Measurements from ENCODE around the gene GBGT1.
A peak's percentile ranks its signal among the peaks of the same experiment; 100 is the strongest.

Gene GBGT1

DNA sequence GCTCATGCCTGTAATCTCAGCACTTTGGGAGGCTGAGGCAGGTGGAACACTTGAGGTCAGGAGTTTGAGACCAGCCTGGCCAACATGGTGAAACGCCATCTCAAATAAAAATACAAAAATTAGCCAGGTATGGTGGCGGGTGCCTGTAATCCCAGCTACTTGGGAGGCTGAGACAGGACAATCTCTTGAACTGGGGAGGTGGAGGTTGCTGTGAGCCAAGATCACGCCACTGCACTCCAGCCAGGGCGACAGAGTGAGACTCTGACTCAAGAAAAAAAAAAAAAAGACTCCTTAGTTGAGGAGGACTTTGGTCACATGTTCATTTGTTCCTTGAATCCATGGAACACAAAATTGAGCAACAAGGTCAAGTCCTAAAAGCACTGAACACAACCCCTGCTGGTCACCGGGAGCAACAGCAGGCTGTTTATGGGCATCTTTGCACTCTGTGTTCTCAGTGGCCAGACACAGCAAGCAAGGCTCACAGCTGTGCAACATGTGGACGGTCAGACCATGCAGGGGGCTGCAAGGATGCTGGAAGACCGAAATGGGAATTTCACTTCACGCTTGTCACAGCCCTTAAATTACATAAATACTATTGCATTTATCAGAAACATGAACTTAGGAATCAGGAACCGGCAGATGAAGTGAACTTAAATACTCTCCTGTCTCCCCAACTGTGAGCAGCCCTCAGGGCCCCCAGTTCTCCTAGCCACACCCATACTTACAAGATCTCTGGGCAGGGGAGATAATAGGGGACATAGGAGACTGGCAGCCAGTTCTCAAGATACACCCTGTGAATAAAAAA, 2.8 kb downstream of the GBGT1 start:
- peak; percentile 59 for DNase-seq

DNA sequence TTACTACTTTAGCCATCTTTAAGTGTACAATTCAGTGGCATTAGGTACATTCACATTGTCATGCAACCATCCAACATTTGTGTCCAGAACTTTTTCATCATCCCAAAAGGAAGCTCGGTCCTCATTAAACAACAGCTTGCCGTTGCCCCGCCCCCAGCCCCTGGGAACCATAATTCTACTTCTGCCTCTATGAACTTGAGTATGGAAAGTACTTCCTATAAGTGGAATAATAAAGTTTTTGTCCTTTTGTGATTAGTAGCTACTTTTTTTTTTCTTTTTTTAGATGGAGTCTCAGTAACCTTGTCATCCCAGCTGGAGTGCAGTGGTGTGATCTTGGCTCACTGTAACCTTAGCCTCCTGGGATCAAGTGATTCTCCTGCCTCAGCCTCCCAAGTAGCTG, 5.0 kb downstream of the GBGT1 start:
- no peak for DNase-seq

DNA sequence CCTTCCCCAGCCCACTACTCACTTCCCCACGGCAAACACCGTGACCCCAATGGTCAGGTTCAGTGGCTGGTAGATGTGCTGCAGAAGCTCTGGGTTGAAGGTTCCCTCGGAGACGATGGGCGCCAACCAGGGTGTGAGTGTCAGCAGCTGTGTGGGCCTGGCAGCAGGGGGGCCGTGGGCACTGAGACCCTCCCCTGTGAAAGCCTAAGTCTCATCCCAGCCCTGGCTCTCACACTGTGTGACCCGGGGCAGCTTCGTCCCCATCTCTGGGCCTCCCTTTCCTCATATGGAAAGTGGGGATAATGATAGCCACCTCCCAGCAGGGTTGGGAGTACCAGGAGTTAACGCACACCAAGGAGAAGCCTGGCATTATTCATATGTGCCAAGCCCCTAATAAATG, 8.6 kb downstream of the GBGT1 start:
- no peak for DNase-seq

DNA sequence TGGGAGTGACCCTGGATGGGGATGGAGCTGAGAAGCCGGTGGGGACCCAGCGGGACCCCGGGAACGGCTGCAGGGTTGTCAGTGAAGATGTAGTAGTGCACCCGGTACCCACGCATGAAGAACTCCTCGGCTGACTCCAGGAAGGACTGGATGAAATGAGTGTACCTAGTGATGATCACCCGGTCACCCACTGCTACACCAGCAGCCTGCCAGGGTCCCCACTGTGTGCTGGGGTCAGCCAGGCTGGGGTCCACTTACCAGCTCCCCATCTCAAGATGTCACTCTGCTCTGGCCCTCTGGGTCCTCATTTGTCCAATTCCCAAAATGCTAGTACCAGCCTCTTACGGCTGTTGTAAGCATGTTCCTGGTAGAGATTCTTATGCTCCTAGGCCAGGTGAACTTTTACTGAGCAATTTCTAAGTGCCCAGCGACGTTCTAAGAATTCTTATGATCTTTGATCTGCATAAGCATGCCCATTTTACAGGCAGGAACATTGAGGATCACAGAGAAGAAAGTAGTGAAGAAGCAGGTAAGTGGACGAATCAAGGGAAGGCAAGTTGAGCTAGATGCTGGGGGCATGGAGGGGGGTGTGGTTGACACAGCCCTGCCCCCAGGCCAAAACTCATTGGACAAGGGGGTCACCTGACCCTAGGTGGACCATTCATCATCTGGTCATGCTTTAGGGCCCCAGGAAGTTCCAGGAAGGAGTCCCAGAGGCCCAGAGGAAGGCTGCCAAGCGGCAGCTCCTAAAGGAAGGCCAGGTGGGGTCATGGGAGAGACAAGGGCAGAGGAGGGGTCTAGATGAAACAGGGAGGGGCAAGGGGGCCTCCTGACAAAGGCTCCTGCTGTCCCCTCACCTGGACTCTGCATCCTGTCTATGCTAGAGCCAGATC, 9.4 kb downstream of the GBGT1 start:
- no peak for DNase-seq

DNA sequence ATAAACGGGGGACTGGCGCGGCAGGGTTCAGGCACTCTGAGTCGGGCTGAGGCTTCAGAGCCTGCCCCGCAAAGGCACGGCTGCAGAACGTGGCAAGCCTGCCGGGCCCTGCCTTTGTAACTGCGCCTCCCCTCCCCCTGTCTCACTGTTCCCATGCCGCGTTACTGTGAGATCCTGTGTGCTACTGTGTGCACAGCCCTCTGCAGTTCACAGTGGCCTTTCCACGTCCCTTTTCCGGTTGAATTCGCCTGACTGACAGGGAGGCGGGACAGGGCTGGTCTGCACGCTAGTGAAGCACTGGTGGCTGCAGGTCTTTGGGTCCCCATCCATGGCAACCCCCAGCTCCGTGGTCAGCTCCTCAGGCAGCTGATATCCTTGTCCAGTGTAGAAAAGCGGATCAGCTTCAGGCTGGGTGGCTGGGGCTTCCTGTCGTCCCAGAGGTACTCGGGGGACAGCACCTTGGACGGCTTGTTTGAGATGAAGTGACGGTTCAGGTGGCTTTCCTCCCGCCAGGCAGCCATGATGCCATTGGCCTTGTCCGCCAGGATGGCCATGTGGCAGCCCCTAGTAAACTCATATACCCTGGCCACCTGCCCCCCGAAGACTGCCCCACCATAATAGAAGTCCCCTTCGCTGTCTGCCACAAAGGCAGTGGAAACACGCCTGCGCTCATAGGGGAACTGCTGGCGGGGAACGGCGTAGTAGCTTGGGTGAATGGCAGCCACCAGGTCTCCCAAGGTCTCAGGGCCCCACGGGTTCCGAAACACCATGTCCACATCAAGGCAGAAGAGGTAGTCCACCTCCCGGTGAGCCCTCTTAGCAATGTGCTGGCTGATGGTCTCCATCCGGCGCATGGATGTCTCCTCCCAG, 10.3 kb downstream of the GBGT1 start:
- no peak for DNase-seq

DNA sequence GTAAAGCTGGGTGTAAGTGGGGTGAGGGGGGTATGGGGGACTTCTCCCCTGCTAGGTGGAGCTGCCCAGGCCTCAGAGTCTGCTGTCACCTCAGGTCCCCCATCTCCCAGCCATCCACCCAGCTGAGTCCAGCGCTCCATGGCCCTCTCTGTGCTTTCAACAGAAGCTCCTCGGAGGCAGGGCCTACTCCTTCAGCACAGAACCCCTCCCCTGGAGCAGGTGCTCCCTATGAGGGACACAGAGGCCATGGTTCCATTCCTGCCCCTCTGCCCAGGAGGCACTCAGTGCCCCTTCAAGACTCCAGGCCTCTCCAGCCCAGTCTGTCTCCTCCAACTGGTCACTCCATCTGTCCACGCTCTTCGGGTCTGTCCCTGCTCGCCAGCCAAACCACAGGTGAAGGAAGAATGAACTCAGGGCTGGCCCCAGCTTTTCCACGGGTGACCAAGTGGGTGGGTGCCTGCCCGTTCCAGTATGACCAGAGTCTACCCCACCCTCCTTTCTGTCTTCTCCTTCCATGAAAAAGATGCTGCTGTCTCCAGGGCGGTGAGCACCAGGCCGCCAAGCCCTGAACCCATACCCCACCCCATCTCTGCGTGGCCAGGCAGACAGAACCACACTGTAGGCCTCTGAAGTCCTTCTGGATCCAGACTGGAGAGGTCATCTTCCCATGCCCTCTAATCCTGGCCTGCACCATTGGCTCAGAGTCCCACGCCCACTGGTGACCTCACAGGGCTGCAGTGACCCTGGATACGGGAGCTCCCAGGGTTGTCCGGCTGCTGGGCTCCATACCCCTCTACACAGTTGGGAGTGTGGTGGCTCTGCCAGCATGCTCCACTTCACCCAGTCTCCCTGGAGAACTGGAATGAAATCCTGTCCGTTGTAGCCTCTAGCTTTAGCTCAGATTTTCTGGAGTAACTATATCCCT, 11.9 kb downstream of the GBGT1 start:
- DNase-seq, result no peak

DNA sequence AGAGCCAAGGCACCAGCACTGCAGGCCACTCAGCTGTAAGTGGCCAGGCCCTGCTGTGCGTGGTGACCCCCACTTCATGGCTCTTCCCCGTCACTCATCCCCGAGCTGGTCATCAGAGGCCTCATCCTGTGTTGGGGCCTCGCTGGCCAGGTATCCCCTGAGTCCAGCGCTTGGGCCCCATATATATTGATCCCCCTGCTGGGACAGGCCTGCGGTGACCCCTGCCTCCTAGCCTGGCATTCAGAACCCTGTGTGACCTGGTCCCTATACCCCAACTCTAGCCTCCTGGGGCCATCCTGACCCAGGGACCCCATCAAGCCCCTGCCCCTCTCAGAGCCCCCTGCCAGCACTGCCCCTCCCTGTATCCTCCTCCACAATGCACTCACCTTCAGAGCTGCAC, 12.7 kb downstream of the GBGT1 start:
- DNase-seq, result no peak

DNA sequence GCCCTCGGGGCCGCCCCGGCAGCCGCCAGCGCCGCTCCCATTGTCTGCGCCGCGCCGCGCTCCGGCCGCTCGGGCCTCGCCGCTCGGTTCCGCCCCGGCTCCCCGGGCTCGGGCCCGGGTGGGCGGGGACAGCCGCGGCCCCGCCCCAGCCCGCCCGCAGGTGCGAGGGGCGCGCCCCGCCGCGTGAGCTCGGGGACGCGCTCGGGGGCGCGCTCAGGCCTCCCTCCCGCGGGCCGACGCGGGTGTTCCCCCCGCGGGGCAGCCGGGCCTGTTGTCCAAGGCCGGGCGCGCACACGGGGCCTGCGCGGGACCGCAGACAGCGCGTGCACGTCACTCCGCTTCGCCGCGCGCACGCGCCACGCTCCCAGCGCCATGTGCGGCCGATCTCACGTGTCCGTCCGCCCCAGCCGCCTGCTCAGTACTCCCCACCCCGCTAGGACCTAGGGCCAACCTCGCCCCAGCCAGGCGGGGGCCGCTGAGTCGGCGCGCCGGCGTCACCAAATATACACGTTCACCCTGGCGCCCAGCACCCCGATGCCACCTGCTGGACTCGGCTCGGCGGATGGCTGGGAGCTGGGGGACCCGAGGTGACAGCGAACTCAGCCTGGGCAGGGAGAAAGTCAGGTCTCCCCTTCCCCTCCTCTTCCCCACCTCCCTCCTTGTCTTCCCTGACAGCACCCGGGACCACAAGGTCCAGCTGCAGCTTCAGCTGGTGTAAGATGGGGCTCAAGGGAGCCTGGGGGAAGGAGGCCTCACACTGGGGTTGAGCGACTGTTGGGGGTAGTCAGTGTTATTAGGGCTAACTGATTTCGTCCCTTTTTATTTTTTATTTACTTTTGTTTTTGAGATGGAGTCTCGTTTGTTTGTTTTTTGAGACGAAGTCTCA, 14.3 kb downstream of the GBGT1 start:
- DNase-seq, result peak; percentile 86

DNA sequence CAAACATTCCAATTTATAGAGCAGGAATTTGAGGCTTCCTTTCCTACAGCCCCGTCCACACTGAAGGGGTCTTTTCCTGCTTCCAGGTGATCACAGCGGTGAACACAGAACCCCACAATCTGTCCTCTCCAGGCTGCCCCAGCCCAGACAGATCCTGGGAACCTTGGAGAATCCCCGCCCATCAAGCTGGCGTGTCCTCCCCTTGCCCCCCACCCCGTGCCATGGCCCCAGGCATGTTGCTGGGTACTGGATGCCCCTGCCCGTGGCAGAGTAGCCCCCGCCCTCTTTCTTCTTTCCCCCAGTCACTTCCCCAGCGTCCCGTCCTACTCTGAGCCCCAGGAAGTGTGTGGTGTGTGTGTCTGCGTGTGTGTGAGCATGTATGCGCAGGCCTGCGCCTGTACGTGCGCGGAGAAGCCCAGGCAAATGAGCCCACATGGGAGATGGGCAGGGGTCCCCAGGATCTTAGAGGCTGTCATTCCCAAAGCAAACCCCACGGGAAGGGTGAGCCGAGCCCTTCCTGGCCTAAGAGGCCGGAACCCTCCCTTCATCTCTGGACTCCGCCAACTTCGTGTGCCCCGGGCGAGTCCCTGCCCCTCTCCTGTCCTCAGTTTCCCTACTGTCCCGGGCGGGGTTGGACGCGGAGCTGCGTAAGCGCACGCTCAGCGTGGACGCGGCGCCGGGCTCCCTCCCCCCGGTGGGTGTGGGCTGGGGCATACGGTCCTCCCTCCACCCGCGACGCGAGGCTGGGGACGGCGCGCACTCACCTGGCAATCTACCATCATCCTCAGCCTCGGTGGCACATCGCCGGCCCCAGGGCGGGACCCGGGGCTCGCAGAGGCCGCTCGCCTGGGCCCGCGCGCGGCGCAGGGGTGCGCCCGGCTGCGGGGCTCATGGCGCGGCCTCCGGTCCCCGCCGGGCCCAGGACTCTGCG, 15.2 kb downstream of the GBGT1 start:
- peak; percentile 72 for DNase-seq

DNA sequence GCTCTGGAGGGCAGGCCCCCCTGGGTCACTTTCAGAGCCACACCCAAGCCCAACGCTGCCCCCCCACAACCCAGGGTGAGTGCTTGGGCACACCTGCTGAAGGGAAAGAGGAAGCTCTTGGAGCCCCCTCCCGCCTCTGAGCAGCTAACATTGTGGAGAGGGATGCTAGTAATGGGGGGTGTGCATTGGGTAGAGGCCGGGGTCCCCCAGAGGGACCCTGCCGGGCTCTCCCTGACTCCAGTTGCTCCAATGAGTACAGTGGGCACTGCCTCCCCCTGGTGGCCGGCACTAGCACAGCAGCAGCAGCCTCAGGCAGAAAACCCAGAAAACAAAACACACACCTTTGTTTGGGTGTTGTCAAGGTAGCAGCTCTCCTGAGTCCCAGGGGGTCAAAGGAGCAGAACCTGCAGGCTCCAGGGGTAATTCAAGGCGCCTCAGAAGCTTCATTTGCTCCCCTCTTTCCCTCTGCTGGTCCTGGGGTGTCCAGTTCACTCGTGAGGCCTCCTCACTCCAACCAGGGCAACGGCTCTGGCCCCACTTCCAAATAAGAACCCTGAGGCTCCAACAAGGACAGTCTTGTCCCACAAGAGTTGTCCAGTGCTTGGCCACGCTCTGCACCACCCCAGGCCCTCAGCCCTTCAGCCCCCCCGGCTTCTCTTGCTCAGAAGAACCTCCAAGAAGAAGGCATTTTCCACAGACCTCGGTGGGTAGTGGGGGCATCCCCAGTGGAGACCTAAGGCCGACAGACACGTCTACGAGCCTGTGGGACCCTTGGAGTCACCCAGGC, 16.1 kb downstream of the GBGT1 start:
- DNase-seq, result peak; percentile 87

DNA sequence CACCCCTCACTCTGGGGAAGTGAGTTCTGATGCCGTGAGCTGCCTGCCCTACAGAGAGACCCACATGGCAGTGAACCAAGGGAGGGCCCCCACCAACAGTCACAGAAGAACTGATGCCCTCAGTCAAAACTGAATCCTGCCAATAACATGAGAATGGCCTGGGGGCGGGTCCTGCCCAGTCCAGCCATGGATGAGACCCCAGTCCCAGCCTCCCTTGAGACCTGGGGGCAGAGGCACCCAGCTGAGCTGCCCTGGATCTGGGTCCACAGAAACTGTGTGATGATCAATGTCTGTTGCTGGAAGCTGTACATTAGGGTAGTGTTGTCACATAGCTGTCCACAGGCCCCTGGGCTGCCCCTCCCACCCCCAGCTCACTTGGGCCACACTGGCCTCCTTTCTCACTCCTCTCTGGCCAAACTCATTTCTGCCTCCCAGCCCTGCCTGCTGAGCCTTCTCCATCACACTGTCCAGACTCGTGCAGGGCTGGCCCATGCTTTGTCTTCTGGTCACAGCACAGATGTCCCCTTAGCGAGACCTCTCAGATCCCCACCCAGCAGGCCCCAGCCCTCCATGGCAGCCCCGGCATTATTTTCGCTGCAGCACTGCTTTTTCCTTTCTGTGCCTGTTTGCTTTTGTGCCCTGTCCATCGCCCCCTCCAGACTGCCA, 16.8 kb downstream of the GBGT1 start:
- no peak for DNase-seq

DNA sequence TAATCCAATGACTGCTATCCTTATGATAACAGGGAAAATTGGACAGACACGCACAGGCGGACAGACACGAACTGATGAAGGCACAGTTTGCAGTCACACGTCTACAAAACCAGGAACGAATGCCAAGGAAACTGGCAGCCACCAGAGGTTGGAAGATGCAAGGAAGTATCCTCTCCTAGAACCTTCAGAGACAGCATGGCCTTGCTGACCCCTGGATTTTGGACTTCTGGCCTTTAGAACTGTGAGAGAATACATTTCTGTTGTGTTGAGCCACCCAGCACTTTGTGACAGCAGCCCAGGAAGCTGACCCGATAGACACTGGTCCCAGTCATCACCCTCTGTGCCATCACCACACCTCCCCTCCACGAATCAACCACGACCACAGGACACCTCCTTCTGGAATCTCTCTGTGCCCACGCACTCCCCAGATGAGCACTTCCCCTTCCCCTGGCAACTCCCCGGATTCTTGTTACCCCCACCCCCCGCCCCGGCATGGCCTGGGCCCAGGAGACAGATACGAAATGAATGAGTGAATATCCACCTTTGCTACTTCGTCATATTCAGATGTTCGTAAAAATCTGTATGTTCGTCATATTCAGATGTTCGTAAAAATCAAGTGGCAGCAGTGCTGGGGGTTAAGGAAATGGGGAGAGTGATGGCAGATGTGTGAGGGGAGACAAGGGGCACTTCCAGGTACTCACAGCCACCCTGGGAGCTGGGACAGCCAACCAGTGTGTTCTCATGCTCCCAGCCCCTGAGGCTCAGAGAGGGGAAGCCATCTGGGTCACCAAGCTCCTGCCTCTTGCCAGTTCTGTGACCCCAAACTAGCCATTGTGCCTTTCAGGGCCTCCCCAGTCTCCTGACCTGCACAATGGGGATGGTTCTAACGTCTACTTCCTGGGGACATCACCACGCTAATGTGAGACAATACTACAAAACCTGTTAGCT, 18.5 kb downstream of the GBGT1 start:
- DNase-seq, result no peak

DNA sequence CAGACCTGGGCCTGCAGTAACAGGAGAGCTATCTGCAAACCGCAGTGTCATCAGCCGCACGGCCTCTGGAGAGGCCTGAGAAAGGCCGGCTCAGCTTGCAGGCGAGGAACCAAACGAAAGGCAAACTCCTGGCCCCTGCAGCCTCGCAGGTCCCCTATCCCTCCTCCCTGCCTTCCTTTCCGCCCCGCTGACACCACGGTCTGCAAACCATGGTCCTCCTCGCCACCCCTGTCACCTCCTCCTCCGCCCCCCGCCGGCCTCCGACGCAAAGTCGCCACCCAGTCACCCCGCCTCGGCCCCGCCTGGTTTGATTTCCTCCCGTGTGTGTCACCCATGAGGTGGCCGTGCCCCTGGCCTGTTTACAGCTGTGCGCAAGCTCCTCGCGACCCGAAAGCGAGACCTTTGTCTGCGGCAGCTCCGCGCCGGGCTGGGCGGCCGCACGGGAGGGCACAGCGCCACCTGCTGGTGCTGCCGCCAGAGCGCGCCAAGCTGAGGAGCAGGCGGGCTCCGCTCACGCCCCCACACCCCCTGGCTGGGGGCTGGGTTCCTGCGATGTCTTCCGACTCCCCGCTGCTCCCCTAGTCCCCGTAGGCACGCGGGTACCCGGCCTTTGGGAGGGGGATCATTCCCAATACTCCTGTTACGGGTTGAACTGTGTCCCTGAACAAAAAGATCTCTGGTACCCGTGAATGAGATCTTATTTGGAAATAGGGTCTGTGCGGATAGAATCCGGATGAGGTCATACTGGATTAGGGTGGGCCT, 19.4 kb downstream of the GBGT1 start:
- peak; percentile 97 for DNase-seq

DNA sequence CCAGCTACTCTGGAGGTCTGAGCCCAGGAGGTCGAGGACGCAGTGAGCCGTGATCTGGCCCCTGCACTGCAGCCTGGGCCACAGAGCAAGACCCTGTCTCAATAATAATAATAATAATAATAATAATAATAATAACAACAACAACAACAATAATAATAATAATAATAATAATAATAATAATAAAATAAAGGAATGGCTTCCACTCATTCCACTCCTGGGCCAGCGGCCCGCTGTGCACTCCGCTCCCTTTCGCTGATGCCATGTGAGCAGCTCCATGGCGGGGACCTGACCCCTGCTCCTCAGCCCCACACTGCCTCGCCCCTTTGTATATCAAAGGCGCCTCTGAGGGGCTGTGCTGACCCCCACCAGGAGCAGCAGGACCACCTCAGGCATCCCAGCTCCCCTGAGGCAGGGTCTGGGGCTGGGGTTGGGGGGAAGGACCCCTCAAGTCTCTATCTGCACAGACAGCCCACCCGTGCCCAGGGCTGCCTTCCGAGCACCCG, 20.0 kb downstream of the GBGT1 start:
- DNase-seq, result no peak

DNA sequence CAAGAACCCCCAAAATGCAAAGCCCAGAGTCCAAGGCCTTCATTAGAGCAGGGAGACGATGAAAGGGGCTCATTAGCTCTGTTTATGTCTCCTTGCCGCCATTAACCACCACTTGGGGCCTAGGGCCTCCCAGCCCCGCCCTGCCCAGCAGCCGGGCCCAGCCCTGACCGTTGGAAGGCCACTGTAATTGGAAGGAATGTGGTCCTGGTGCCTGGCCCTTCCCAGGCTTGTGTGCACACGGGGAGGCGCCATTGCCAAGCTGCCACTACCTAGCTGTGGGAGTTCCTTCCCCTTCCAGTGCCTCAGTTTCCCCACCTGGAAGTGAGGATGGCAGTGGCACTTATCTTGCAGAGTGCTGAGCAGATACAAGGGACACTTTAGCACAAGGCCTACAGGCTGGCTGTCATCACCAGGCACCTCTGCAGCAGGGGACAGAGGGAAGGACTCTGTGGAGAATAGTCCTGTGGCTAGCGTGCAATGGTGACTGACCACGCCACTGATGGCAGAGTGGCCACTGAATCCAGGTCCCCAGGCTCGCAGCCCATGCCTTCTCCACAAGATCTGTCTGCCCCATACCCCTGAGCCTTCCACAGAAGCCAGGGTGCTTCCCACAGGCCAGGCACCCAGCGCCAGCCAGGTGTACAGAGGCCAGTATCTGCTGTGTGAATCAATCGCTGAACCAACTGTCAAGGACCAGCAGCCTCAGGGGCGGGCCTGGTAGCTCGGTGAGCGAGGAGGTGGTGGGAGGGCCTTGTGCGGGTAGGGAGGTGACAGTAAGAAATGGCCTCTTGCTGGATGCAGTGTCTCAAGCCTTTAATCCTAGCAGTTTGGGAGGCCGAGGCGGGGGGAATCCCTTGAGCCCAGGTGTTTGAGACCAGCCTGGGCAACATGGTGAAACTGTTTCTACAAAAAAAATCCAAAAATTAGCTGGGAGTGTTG, 20.8 kb downstream of the GBGT1 start:
- DNase-seq, result peak; percentile 49

Measured in CD4-positive, alpha-beta T cell treated with Interleukin-6 for 4 hours (primary cell).